HCT116 (cell line): ENCODE measurements around the gene INPP5D. TPM values are rescaled to one million over a fixed set of nuclear protein-coding genes. Genes with fewer than 3 reads are reported as not detected.

Experiments
- ATAC-seq: fragments of 200-7000 bp; cut with Tn5 transposase; 2 replicates; pipeline ENCODE4 v1.9.1; 2020; ENCODE audit warnings: mild to moderate bottlenecking, moderate library complexity
- BruUV-seq: library from RNA; stranded (reverse); fragments of 400-500 nt; replicated peaks from 2 replicates; lab custom pipeline; 2021; lab: Mats Ljungman, UMichigan
- CTCF ChIA-PET: fragments of 300-600 bp; sonication (Branson Sonifier 250); formaldehyde crosslinking; loops from one replicate; lab custom pipeline; 2021; ENCODE audit warnings: antibody characterized with exemption; lab: Charles Lee
- POLR2A ChIA-PET: fragments of 300-600, 350-600 bp; sonication (Branson Sonifier 250); formaldehyde crosslinking; loops from one replicate; lab custom pipeline; 2021; ENCODE audit warnings: antibody characterized with exemption; lab: Charles Lee
- RAD21 ChIA-PET, 2 experiments: fragments of 300-600 bp; sonication (Branson Sonifier 250); formaldehyde crosslinking; loops; one replicate each; lab custom pipeline; 2023; ENCODE audit warnings: low total read pairs in 2 of 2; ENCODE audit not compliant: uncharacterized antibody in 2 of 2, unreplicated experiment in 2 of 2, low non-redundant PET in 1 of 2; lab: Charles Lee
- DNase-seq: peaks from one replicate; pipeline ENCODE4 v3.0.0-alpha.2; 2010; ENCODE audit warnings: low read depth, low spot score
- H2AFZ ChIP-seq: fragments of 200-600 bp; shearing (Covaris generic), sonication (generic); 2 replicates; pipeline ENCODE4 v1.6.1; 2017; ENCODE audit warnings: low read depth, mixed run types, mixed read lengths, antibody characterized with exemption, low read length; ENCODE audit not compliant: poor library complexity, severe bottlenecking
- H3K27ac ChIP-seq: 2 replicates; pipeline ENCODE4 v1.5.1; 2012; ENCODE audit warnings: low read depth, low read length
- H3K27me3 ChIP-seq: fragments of 200-600 bp; sonication (generic); 2 replicates; pipeline ENCODE4 v1.6.1; 2016; ENCODE audit warnings: mixed run types, low read length, mixed read lengths; ENCODE audit not compliant: insufficient read depth
- H3K36me3 ChIP-seq, 2 experiments: fragments of 200-500 bp in 1 of 2; fragments of 200-600 bp in 1 of 2; sonication (Bioruptor generic) in 1 of 2; sonication (generic) in 1 of 2; 2 replicates each; pipeline versions ENCODE4 v1.5.1 to v1.6.1; 2014 to 2016; ENCODE audit warnings: low read length in 2 of 2, inconsistent platforms in 1 of 2, mixed read lengths in 1 of 2, mixed run types in 1 of 2; ENCODE audit not compliant: insufficient read depth in 2 of 2, control insufficient read depth in 1 of 2
- H3K4me1 ChIP-seq, 2 experiments: fragments of 200-600 bp in 1 of 2; sonication (generic) in 1 of 2; 2 replicates each; pipeline versions ENCODE4 v1.5.1 to v1.6.1; 2012 to 2017; ENCODE audit warnings: low read length in 2 of 2, inconsistent platforms in 1 of 2, mild to moderate bottlenecking in 1 of 2, mixed read lengths in 1 of 2, mixed run types in 1 of 2, moderate library complexity in 1 of 2; ENCODE audit not compliant: insufficient read depth in 2 of 2, control insufficient read depth in 1 of 2
- H3K4me2 ChIP-seq: fragments of 200-600 bp; sonication (generic); 2 replicates; pipeline ENCODE4 v1.6.1; 2017; ENCODE audit warnings: mixed run types, low read length, mixed read lengths
- H3K4me3 ChIP-seq, 2 experiments: fragments of 200-600 bp in 1 of 2; sonication (generic) in 1 of 2; replicated peaks in 1 of 2; 2 replicates each; pipeline ENCODE4 v1.5.1; 2011 to 2016; ENCODE audit warnings: low read length in 2 of 2, control low read depth in 1 of 2, low read depth in 1 of 2, mild to moderate bottlenecking in 1 of 2, mixed read lengths in 1 of 2, mixed run types in 1 of 2
- H3K79me2 ChIP-seq: fragments of 200-600 bp; sonication (generic); 2 replicates; pipeline ENCODE4 v1.6.1; 2017; ENCODE audit warnings: mild to moderate bottlenecking, mixed run types, low read length, moderate library complexity, mixed read lengths; ENCODE audit not compliant: insufficient read depth
- H3K9ac ChIP-seq: fragments of 200-600 bp; sonication (generic); 2 replicates; pipeline ENCODE4 v1.6.1; 2016; ENCODE audit warnings: low read length, mixed read lengths
- H3K9me2 ChIP-seq: fragments of 200-600 bp; sonication (generic), shearing (Covaris generic); 2 replicates; pipeline ENCODE4 v1.6.1; 2017; ENCODE audit warnings: mixed run types, mild to moderate bottlenecking, moderate library complexity; ENCODE audit not compliant: insufficient read depth
- H3K9me3 ChIP-seq, 2 experiments: fragments of 200-500 bp in 1 of 2; fragments of 200-600 bp in 1 of 2; sonication (Bioruptor generic) in 1 of 2; sonication (generic) in 1 of 2; 2 replicates each; pipeline ENCODE4 v1.6.1; 2014 to 2017; ENCODE audit warnings: low read length in 2 of 2, mixed read lengths in 2 of 2, inconsistent platforms in 1 of 2, low read depth in 1 of 2, mild to moderate bottlenecking in 1 of 2, mixed run types in 1 of 2, moderate library complexity in 1 of 2; ENCODE audit not compliant: control insufficient read depth in 1 of 2, insufficient read depth in 1 of 2
- H4K20me1 ChIP-seq: fragments of 200-600 bp; sonication (generic), shearing (Covaris generic); 2 replicates; pipeline ENCODE4 v1.6.1; 2017; ENCODE audit warnings: mixed run types, mild to moderate bottlenecking, moderate library complexity; ENCODE audit not compliant: insufficient read depth
- EGR1 ChIP-seq: IDR thresholded peaks from 2 replicates; pipeline ENCODE4 v1.6.1; 2012; ENCODE audit warnings: low read depth
- EZH2phosphoT487 ChIP-seq: fragments of 200-600 bp; IDR thresholded peaks from 2 replicates; pipeline ENCODE4 v1.6.1; 2018; ENCODE audit warnings: antibody characterized with exemption, borderline replicate concordance
- FOSL1 ChIP-seq: IDR thresholded peaks from 2 replicates; pipeline ENCODE4 v1.6.1; 2012; ENCODE audit warnings: low read depth
- JUND ChIP-seq: IDR thresholded peaks from 2 replicates; pipeline ENCODE4 v1.6.1; 2012
- MAX ChIP-seq: IDR thresholded peaks from 2 replicates; pipeline ENCODE4 v1.6.1; 2012
- POLR2A ChIP-seq: IDR thresholded peaks from 2 replicates; pipeline ENCODE4 v1.7.0; 2011; ENCODE audit warnings: borderline replicate concordance; ENCODE audit not compliant: insufficient read depth, insufficient read length; ENCODE audit errors: extremely low read depth
- RAD21 ChIP-seq: IDR thresholded peaks from 2 replicates; pipeline ENCODE4 v1.6.1; 2012; ENCODE audit warnings: low read depth, mild to moderate bottlenecking
- SIN3A ChIP-seq: IDR thresholded peaks from 2 replicates; pipeline ENCODE4 v1.6.1; 2012; ENCODE audit warnings: low read depth
- SP1 ChIP-seq: IDR thresholded peaks from 2 replicates; pipeline ENCODE4 v1.6.1; 2012; ENCODE audit warnings: low read depth
- SRF ChIP-seq: IDR thresholded peaks from 2 replicates; pipeline ENCODE4 v1.6.1; 2012; ENCODE audit warnings: low read depth
- TCF7L2 ChIP-seq: IDR thresholded peaks from 2 replicates; pipeline ENCODE4 v1.7.0; 2011; ENCODE audit warnings: borderline replicate concordance, inconsistent platforms; ENCODE audit not compliant: insufficient read depth, insufficient read length; ENCODE audit errors: extremely low read depth
- YY1 ChIP-seq: IDR thresholded peaks from 2 replicates; pipeline ENCODE4 v1.6.1; 2011; ENCODE audit warnings: low read length, low read depth, moderate library complexity, mild to moderate bottlenecking; ENCODE audit not compliant: insufficient replicate concordance; ENCODE audit errors: extremely low read depth
- ZNF274 ChIP-seq: fragments of 200-500 bp; sonication (Bioruptor generic); IDR thresholded peaks from 2 replicates; pipeline ENCODE4 v1.6.1; 2014; ENCODE audit warnings: mild to moderate bottlenecking, low read depth, low read length, inconsistent platforms
- intact Hi-C: fragments of 100-400 bp; cut with micrococcal nuclease; formaldehyde crosslinking; loops from 2 replicates; pipeline ENCODE4 v1.10.0; 2022
- total RNA-seq: library from RNA; stranded (reverse); gene quantifications from one replicate; pipeline ENCODE4 v1.2.1, GENCODE V29; 2021; ENCODE audit not compliant: unreplicated experiment

The INPP5D gene
- total RNA-seq, 1 experiment from 2014 or later: 1.8 TPM

- no peak overlapping the region for H3K27ac ChIP-seq
- intact Hi-C loops: no loop called here
- H3K4me2 ChIP-seq: no peak overlapping the region
- H2AFZ ChIP-seq: no peak overlapping the region
- no peaks in the 10 kb centered on the region for H3K4me1 ChIP-seq
- ATAC-seq: no peak
- no peaks in the 10 kb centered on the region for H4K20me1 ChIP-seq
- ChIA-PET RAD21 (no interaction called here), CTCF (no interaction called here), POLR2A (no interaction called here)
- no peaks in the 10 kb centered on the region for H3K9me2 ChIP-seq
- H3K9ac ChIP-seq: no peak overlapping the region
- no peaks in the 10 kb centered on the region for H3K79me2 ChIP-seq
- no TSS peak for BruUV-seq
- no peaks in the 10 kb centered on the region for H3K27me3 ChIP-seq
- no peaks in the 10 kb centered on the region for H3K36me3 ChIP-seq
- TF ChIP-seq TCF7L2: no peak
- no peak for TF ChIP-seq YY1
- no peak for TF ChIP-seq SIN3A
- TF ChIP-seq SP1: no peak
- no peak for TF ChIP-seq MAX
- no peak for TF ChIP-seq JUND
- DNase-seq: no peak
- H3K4me3 ChIP-seq: no peak overlapping the region
- H3K9me3 ChIP-seq: no peaks in the 10 kb centered on the region
These were observed 16.6 kb downstream of the INPP5D start for GRCh38 chr2:233076749-233077148.

GRCh38 chr2:233079473-233079877 lies 19.3 kb downstream of the INPP5D start:
- ChIA-PET RAD21 (no interaction called here), CTCF (no interaction called here), POLR2A (no interaction called here)
- Histone ChIP-seq H3K9me2 (no peaks in the 10 kb centered on the region), H2AFZ (no peak overlapping the region), H3K27ac (no peak overlapping the region), H3K4me2 (no peak overlapping the region), H4K20me1 (no peaks in the 10 kb centered on the region), H3K9me3 (no peaks in the 10 kb centered on the region), H3K4me1 (no peaks in the 10 kb centered on the region), H3K4me3 (no peak overlapping the region), H3K36me3 (no peaks in the 10 kb centered on the region), H3K27me3 (no peaks in the 10 kb centered on the region), H3K79me2 (no peaks in the 10 kb centered on the region), H3K9ac (no peak overlapping the region)
- TF ChIP-seq EGR1 (no peak), RAD21 (no peak), EZH2phosphoT487 (no peak), SRF (no peak), SIN3A (no peak), POLR2A (no peak), TCF7L2 (no peak), FOSL1 (no peak), MAX (no peak), JUND (no peak), ZNF274 (no peak)
- ATAC-seq (no peak), DNase-seq (no peak)
- BruUV-seq: no TSS peak
- intact Hi-C loops: no loop called here
